BLaER1 (cell line): ENCODE results near the gene PBLD.

Experiments
- H3K27ac ChIP-seq: shearing (Covaris generic); formaldehyde crosslinking; 2 replicates; pipeline ENCODE4 v1.8.1; 2022
- H3K27me3 ChIP-seq: shearing (Covaris generic); formaldehyde crosslinking; 2 replicates; pipeline ENCODE4 v1.8.1; 2022
- H3K36me3 ChIP-seq: shearing (Covaris generic); formaldehyde crosslinking; 2 replicates; pipeline ENCODE4 v1.8.1; 2022
- H3K4me1 ChIP-seq: shearing (Covaris generic); formaldehyde crosslinking; 2 replicates; pipeline ENCODE4 v1.8.1; 2022
- H3K4me2 ChIP-seq: shearing (Covaris generic); formaldehyde crosslinking; 2 replicates; pipeline ENCODE4 v1.8.1; 2022
- H3K4me3 ChIP-seq: shearing (Covaris generic); formaldehyde crosslinking; 2 replicates; pipeline ENCODE4 v1.8.1; 2022
- H3K9ac ChIP-seq: shearing (Covaris generic); formaldehyde crosslinking; 2 replicates; pipeline ENCODE4 v1.8.1; 2022
- H3K9me3 ChIP-seq: shearing (Covaris generic); formaldehyde crosslinking; 2 replicates; pipeline ENCODE4 v1.8.1; 2022
- H4K20me1 ChIP-seq: shearing (Covaris generic); formaldehyde crosslinking; 2 replicates; pipeline ENCODE4 v1.8.1; 2022
- Cebpa-rat ChIP-seq: shearing (Covaris generic); IDR thresholded peaks from 2 replicates; pipeline ENCODE4 v1.8.1; 2022

Gene PBLD

DNA sequence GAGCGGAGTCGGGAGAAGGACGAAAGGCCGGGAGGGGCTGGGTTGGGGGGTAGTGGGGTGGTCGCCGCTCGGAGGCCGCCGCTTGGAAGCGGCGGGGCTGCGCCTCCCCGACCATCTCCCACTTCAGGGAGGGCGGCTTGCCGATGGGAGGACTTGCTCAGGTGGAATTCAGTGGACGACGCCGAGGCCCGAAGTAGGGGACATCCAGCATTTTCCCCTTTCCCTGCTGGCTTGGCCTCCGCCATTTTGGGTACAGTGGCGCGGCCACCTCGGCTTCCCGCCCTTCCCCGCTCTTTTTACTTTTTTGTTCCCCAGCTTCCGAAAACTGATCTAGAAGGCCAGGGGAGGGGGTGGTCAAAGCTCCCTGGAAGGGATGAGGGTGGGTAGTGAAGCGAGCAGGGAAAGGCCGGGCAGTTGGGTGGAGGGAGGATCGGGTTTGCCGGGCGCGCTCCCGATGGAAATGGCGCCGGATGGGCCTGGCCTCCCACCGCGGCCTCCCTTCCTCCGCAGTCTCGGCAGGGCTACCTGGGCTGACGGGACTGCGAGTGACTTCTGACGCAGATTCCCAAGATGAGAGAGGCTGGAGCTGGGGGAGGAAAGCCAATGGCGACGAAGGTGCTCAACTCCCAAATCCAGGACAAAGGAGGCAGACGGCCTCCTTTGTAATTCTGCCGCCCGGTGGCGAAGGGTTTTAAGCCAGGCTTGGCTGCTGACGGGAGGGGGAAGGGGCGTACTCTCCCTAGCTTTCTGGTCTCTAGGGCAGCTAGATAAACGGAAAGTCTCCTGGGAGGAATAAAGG is at the start of gene PBLD:
TSS of gene PBLD (minus strand) at position 670 of the 799 bp plus-strand sequence. CDS start 26,084 bp downstream, outside the sequence.
- Histone ChIP-seq H3K36me3 (peaks cover 17% of the 10 kb centered on the region; the same call in 1 of the 2 replicates), H3K27ac (peak within 1 kb of the TSS; percentile 100), H3K9me3 (no peaks in the 10 kb centered on the region), H3K4me2 (peak within 1 kb of the TSS; percentile 83), H3K4me1 (peaks cover 58% of the 10 kb centered on the region), H3K27me3 (no peaks in the 10 kb centered on the region), H3K4me3 (peak within 1 kb of the TSS; percentile 88), H3K9ac (peak within 1 kb of the TSS; percentile 100), H4K20me1 (peaks cover 49% of the 10 kb centered on the region)
- no peak for TF ChIP-seq Cebpa-rat

DNA sequence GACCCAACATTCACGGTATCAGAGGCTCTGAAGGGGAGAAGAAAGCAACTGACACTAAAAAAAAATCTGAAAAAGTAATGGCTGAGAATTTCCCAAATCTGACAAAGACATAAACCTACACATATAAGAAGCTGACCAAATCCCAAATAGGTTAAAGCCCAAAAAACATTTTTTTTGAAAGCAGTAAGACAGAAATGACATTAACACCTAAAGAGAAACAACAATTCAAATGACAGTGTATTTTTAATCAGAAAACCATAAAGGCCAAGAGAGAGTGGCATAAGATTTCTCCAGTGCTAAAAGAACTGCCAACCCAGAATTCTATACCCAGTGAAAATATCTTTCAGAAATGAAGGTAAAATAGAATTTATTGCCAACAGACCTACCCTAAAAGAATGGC is 38.9 kb upstream of the PBLD start:
- Histone ChIP-seq H4K20me1 (no peaks in the 10 kb centered on the region), H3K4me3 (no peak overlapping the region)
- no peak for TF ChIP-seq Cebpa-rat

GRCh38 chr10:68367121-68367520 is 34.4 kb upstream of the PBLD start:
- Histone ChIP-seq H3K4me3 (no peak overlapping the region), H3K4me2 (no peak overlapping the region), H3K27ac (no peak overlapping the region), H3K9me3 (peaks cover 15% of the 10 kb centered on the region), H3K27me3 (no peaks in the 10 kb centered on the region), H4K20me1 (no peaks in the 10 kb centered on the region), H3K4me1 (no peaks in the 10 kb centered on the region), H3K36me3 (peaks cover 66% of the 10 kb centered on the region), H3K9ac (no peak overlapping the region)
- TF ChIP-seq Cebpa-rat: no peak

More for the DNA sequence above, 38.9 kb upstream of the PBLD start:
- peaks cover 36% of the 10 kb centered on the region for H3K9me3 ChIP-seq
- no peak overlapping the region for H3K4me2 ChIP-seq
- H3K27ac ChIP-seq: no peak overlapping the region
- no peaks in the 10 kb centered on the region for H3K27me3 ChIP-seq
- no peaks in the 10 kb centered on the region for H3K4me1 ChIP-seq
- H3K36me3 ChIP-seq: peaks cover 77% of the 10 kb centered on the region
- no peak overlapping the region for H3K9ac ChIP-seq

GRCh38 chr10:68366600-68366999 is 33.9 kb upstream of the PBLD start:
- H4K20me1 ChIP-seq: no peaks in the 10 kb centered on the region
- H3K9me3 ChIP-seq: peaks cover 10% of the 10 kb centered on the region
- no peaks in the 10 kb centered on the region for H3K27me3 ChIP-seq
- no peak overlapping the region for H3K4me3 ChIP-seq
- no peak overlapping the region for H3K9ac ChIP-seq
- H3K36me3 ChIP-seq: peaks cover 66% of the 10 kb centered on the region
- no peak overlapping the region for H3K4me2 ChIP-seq
- no peak for TF ChIP-seq Cebpa-rat
- no peak overlapping the region for H3K27ac ChIP-seq
- no peaks in the 10 kb centered on the region for H3K4me1 ChIP-seq

DNA sequence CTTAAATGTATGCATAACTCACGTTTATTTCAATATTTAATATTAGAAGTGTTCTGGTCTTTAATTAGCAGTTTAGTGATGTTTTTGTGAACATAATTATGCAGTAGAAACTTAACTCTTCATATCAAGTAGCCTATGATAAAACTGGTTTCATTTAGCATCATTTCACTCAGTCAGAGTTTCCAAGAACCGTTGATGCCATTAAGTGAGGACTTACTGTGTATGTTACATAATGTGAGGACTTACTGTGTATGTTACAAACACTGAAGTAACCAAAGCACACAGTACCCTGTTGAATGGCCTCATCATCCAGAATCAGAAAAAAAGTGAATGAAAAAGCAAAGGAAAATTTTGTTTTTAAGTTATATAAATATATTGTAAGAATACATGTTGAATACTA is 32.9 kb upstream of the PBLD start:
- Histone ChIP-seq H3K4me2 (no peak overlapping the region), H3K9ac (no peak overlapping the region), H3K36me3 (peaks cover 66% of the 10 kb centered on the region), H4K20me1 (no peaks in the 10 kb centered on the region), H3K4me1 (no peaks in the 10 kb centered on the region), H3K9me3 (no peaks in the 10 kb centered on the region), H3K27me3 (no peaks in the 10 kb centered on the region), H3K4me3 (no peak overlapping the region), H3K27ac (no peak overlapping the region)
- TF ChIP-seq Cebpa-rat: no peak

GRCh38 chr10:68364101-68364886 is 31.6 kb upstream of the PBLD start:
- no peaks in the 10 kb centered on the region for H4K20me1 ChIP-seq
- no peaks in the 10 kb centered on the region for H3K27me3 ChIP-seq
- H3K27ac ChIP-seq: no peak overlapping the region
- no peaks in the 10 kb centered on the region for H3K9me3 ChIP-seq
- H3K4me1 ChIP-seq: no peaks in the 10 kb centered on the region
- no peak for TF ChIP-seq Cebpa-rat
- H3K4me2 ChIP-seq: no peak overlapping the region
- no peak overlapping the region for H3K9ac ChIP-seq
- peaks cover 57% of the 10 kb centered on the region for H3K36me3 ChIP-seq
- H3K4me3 ChIP-seq: no peak overlapping the region

DNA sequence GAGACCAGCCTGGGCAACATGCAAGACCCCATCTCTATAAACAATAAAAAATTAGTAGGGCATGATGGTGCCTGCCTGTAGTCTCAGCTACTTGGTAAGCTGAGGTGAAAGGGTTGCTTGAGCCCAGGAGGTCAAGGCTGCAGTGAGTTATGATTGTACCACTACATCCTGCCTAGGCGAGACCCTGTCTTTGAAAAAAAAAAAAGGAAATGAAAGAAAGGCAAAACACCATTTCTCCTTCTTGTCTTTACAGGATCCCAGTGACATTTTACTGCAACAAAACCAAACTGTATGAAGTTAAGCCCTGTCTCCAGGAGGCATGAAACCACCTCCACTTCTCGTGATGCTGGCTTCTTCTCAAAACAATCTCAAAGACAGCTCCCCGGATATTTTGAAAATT is 29.9 kb upstream of the PBLD start:
- no peaks in the 10 kb centered on the region for H3K27me3 ChIP-seq
- no peak for TF ChIP-seq Cebpa-rat
- H3K27ac ChIP-seq: no peak overlapping the region
- no peaks in the 10 kb centered on the region for H3K9me3 ChIP-seq
- H3K9ac ChIP-seq: no peak overlapping the region
- H4K20me1 ChIP-seq: no peaks in the 10 kb centered on the region
- H3K36me3 ChIP-seq: peaks cover 56% of the 10 kb centered on the region
- no peak overlapping the region for H3K4me3 ChIP-seq
- H3K4me2 ChIP-seq: no peak overlapping the region
- H3K4me1 ChIP-seq: no peaks in the 10 kb centered on the region

DNA sequence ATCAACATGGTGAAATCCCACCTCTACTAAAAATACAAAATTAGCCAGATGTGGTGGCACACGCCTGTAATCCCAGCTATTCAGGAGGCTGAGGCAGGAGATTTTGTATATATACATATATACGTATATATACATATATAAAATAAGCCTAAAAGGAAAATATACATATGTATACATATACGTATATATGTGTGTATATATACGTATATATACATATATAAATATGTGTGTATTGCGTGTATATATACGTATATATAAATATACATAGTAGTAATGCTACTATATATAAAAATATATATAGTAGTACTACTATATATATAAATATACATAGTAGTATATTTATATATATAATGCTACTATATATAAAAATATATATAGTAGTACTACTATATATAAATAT is 26.5 kb upstream of the PBLD start:
- H3K4me3 ChIP-seq: no peak overlapping the region
- H3K9me3 ChIP-seq: no peaks in the 10 kb centered on the region
- H3K27ac ChIP-seq: no peak overlapping the region
- H3K27me3 ChIP-seq: no peaks in the 10 kb centered on the region
- peaks cover 75% of the 10 kb centered on the region for H3K36me3 ChIP-seq
- no peaks in the 10 kb centered on the region for H3K4me1 ChIP-seq
- no peaks in the 10 kb centered on the region for H4K20me1 ChIP-seq
- H3K9ac ChIP-seq: no peak overlapping the region
- no peak overlapping the region for H3K4me2 ChIP-seq
- no peak for TF ChIP-seq Cebpa-rat

GRCh38 chr10:68353537-68353936 is 20.8 kb upstream of the PBLD start:
- Histone ChIP-seq H3K36me3 (peaks cover 87% of the 10 kb centered on the region), H3K27ac (no peak overlapping the region), H3K4me3 (no peak overlapping the region), H3K27me3 (no peaks in the 10 kb centered on the region), H3K4me2 (no peak overlapping the region), H4K20me1 (no peaks in the 10 kb centered on the region), H3K9ac (no peak overlapping the region), H3K9me3 (no peaks in the 10 kb centered on the region), H3K4me1 (no peaks in the 10 kb centered on the region)
- TF ChIP-seq Cebpa-rat: no peak

GRCh38 chr10:68348265-68348741 is 15.6 kb upstream of the PBLD start:
- H3K9ac ChIP-seq: no peak overlapping the region
- peaks cover 49% of the 10 kb centered on the region for H4K20me1 ChIP-seq
- no peaks in the 10 kb centered on the region for H3K4me1 ChIP-seq
- H3K4me2 ChIP-seq: no peak overlapping the region
- H3K9me3 ChIP-seq: no peaks in the 10 kb centered on the region
- TF ChIP-seq Cebpa-rat: no peak
- no peak overlapping the region for H3K27ac ChIP-seq
- no peaks in the 10 kb centered on the region for H3K27me3 ChIP-seq
- peaks cover 80% of the 10 kb centered on the region for H3K36me3 ChIP-seq
- no peak overlapping the region for H3K4me3 ChIP-seq
